ENCODE results near the gene ZBTB16. TPM values are rescaled to one million over a fixed set of nuclear protein-coding genes. Genes with fewer than 3 reads are reported as not detected.

Gene ZBTB16
- total and polyA plus RNA-seq, 2 donors (not counting 3 experiments of a cell fraction or from before 2014, with no cell fraction given), result 9.8 to 20.3 TPM

DNA sequence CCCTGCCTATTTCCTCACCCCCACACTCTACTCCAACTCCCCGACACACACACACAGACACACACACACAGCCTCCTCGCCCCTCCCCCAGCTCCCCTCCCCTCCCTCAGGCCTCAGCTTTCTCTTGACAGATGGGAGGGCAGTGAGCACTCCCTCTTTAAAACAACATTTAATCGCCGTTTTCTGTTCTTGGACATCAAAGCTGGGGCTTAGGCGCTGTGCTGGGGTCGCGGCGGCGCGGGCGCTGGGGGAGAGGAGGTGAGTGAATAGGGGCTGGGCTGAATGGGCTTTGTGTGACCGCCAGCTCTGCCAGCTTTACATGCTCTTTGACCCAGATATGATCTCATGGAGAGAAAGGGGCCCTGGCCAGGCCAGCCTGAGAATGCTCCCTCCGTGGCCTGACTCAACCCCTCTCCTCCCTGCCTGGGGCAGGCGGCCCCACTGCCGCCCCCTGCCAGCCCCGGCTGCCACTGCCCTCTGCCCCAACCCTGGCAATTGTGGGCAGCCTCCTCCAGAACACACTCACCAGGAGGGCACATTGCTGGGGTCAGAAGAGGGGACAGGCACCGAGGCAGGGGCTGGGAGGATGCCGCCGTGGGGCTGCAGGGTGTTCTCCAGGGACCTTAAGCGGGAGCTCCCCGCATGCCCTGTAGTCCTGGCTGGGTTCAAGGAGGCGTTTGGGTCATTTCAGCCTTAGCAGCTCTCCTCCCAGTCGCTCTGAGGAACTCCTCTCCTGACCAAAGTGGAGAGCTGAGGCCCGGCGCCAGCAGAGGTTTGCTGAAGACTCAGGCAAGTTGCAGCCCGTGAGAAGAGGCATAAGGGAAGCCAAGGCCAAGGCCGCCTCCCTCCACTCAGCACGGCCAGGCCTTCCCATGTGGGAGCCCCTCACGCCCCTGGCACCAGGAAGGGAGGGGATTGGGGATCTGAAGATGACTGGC, 198.4 kb downstream of the ZBTB16 start:
- no peak for TF ChIP-seq GATA2 (IDR thresholded peaks at IDR 0.05; ENCODE audit: insufficient read depth, insufficient read length, low read depth, low read length)
- TF ChIP-seq, protein P1, sequence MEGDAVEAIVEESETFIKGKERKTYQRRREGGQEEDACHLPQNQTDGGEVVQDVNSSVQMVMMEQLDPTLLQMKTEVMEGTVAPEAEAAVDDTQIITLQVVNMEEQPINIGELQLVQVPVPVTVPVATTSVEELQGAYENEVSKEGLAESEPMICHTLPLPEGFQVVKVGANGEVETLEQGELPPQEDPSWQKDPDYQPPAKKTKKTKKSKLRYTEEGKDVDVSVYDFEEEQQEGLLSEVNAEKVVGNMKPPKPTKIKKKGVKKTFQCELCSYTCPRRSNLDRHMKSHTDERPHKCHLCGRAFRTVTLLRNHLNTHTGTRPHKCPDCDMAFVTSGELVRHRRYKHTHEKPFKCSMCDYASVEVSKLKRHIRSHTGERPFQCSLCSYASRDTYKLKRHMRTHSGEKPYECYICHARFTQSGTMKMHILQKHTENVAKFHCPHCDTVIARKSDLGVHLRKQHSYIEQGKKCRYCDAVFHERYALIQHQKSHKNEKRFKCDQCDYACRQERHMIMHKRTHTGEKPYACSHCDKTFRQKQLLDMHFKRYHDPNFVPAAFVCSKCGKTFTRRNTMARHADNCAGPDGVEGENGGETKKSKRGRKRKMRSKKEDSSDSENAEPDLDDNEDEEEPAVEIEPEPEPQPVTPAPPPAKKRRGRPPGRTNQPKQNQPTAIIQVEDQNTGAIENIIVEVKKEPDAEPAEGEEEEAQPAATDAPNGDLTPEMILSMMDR (IDR thresholded peaks at IDR 0.05; ENCODE audit: extremely low read depth in 1 of 2, insufficient read depth in 1 of 2, low read depth in 1 of 2, low read length in 2 of 2), result peak; percentile 36 to 56
- Histone ChIP-seq H3K9me1 (replicated peaks; ENCODE audit: control insufficient read depth, extremely low read depth, insufficient read depth, low read length) (no peaks in the 10 kb centered on the region), H3K79me2 (ENCODE audit: control insufficient read depth, insufficient read depth, low read length) (no peaks in the 10 kb centered on the region), H2AFZ (ENCODE audit: low read depth, low read length) (no peak overlapping the region), H3K27me3 (ENCODE audit: control insufficient read depth in 2 of 2, insufficient read depth in 2 of 2, low read length in 2 of 2) (no peaks in the 10 kb centered on the region), H3K27ac (ENCODE audit: insufficient read depth, low read depth, low read length) (no peak overlapping the region), H3K9ac (replicated peaks; ENCODE audit: extremely low read depth, insufficient read depth, low read length) (no peak overlapping the region), H3K4me1 (ENCODE audit: control insufficient read depth, extremely low read depth, insufficient read depth, low read length) (no peaks in the 10 kb centered on the region), H3K9me3 (replicated peaks; ENCODE audit: control insufficient read depth, insufficient read depth, low read length) (no peaks in the 10 kb centered on the region), H4K20me1 (replicated peaks; ENCODE audit: control insufficient read depth, extremely low read depth, insufficient read depth, low read length) (no peaks in the 10 kb centered on the region), H3K4me2 (ENCODE audit: insufficient read depth, low read length) (no peak overlapping the region), H3K36me3 (ENCODE audit: control insufficient read depth in 2 of 2, extremely low read depth in 1 of 2, insufficient read depth in 2 of 2, low read length in 2 of 2) (no peaks in the 10 kb centered on the region), H3K4me3 (replicated peaks in 1 of 3; ENCODE audit: insufficient read depth in 1 of 3, low read depth in 1 of 3, low read length in 3 of 3) (no peak overlapping the region)
- POLR2A ChIA-PET, result no interaction called here
- DNase-seq (ENCODE audit: low read depth, low spot score) (peak; percentile 42), FAIRE-seq (no peak)
- dilution Hi-C loops (cut with MboI; ENCODE audit: extremely low pct_ligation_motif_present, low sequenced_read_pairs) (loop anchor here (25.0 kb wide), 1 partner anchor 221 kb away; no protein-coding TSS in a partner anchor), intact Hi-C loops (cut with micrococcal nuclease) (loop anchor here (1.0 kb wide), 2 partner anchors 78 to 98 kb away; no protein-coding TSS in a partner anchor)
- BruUV-seq (replicated peaks), result no TSS peak
- CTCF ChIA-PET, result interaction anchor here (0.8 to 11.9 kb wide), 11 partner anchors 9 to 362 kb away, joined by 3 to 539 read pairs (median 51); partner anchors contain the start of gene ZBTB16

DNA sequence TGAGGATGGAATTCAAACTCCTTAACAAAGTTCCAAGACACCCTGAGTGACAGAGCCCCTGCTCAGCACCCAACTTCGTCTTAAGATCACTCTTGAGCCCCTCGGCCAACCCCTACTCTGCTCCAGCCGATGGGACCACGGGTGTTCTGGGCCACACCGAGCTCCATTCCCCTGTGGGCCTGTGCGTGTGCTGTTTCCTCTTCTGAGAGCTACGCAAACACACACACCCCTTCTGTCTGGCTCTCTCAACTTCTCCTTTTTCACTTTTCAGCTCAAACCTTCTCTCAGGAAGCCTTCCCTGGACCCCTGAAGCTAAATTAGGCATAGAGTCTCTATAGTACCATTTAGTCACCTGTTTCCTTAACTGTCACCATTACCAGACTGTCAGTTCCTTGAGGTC, 199.2 kb downstream of the ZBTB16 start:
- dilution Hi-C loops (cut with MboI; ENCODE audit: extremely low pct_ligation_motif_present, low sequenced_read_pairs) (loop anchor here (25.0 kb wide), 1 partner anchor 221 kb away; no protein-coding TSS in a partner anchor), intact Hi-C loops (cut with micrococcal nuclease) (loop anchor here (1.0 kb wide), 1 partner anchor 98 kb away; no protein-coding TSS in a partner anchor)
- Histone ChIP-seq H3K9me1 (replicated peaks; ENCODE audit: control insufficient read depth, extremely low read depth, insufficient read depth, low read length) (no peaks in the 10 kb centered on the region), H3K9ac (replicated peaks; ENCODE audit: extremely low read depth, insufficient read depth, low read length) (no peak overlapping the region), H3K27ac (ENCODE audit: insufficient read depth, low read depth, low read length) (no peak overlapping the region), H3K27me3 (ENCODE audit: control insufficient read depth in 2 of 2, insufficient read depth in 2 of 2, low read length in 2 of 2) (peaks cover under 1 to 4% of the 10 kb centered on the region in 2 experiments), H3K79me2 (ENCODE audit: control insufficient read depth, insufficient read depth, low read length) (no peaks in the 10 kb centered on the region), H3K4me1 (ENCODE audit: control insufficient read depth, extremely low read depth, insufficient read depth, low read length) (no peaks in the 10 kb centered on the region), H4K20me1 (replicated peaks; ENCODE audit: control insufficient read depth, extremely low read depth, insufficient read depth, low read length) (no peaks in the 10 kb centered on the region), H3K4me2 (ENCODE audit: insufficient read depth, low read length) (no peak overlapping the region), H3K36me3 (ENCODE audit: control insufficient read depth in 2 of 2, extremely low read depth in 1 of 2, insufficient read depth in 2 of 2, low read length in 2 of 2) (no peaks in the 10 kb centered on the region), H3K4me3 (replicated peaks in 1 of 3; ENCODE audit: insufficient read depth in 1 of 3, low read depth in 1 of 3, low read length in 3 of 3) (no peak overlapping the region), H3K9me3 (replicated peaks; ENCODE audit: control insufficient read depth, insufficient read depth, low read length) (no peaks in the 10 kb centered on the region), H2AFZ (ENCODE audit: low read depth, low read length) (no peak overlapping the region)
- DNase-seq (ENCODE audit: low read depth, low spot score) (no peak), FAIRE-seq (no peak)
- no TSS peak for BruUV-seq (replicated peaks)
- POLR2A ChIA-PET, result no interaction called here
- TF ChIP-seq, protein P1 (IDR thresholded peaks at IDR 0.05; ENCODE audit: extremely low read depth in 1 of 2, insufficient read depth in 1 of 2, low read depth in 1 of 2, low read length in 2 of 2), result no peak
- no peak for TF ChIP-seq MYC (IDR thresholded peaks at IDR 0.05; ENCODE audit: low read depth, low read length)
- TF ChIP-seq POLR2AphosphoS5 (IDR thresholded peaks at IDR 0.05; ENCODE audit: insufficient read depth, low read depth, low read length), result no peak
- no peak for TF ChIP-seq FOS (IDR thresholded peaks at IDR 0.05; ENCODE audit: borderline replicate concordance, insufficient read depth, low read length)
- no peak for TF ChIP-seq JUN (IDR thresholded peaks at IDR 0.05; ENCODE audit: borderline replicate concordance, insufficient read depth, insufficient read length, low read depth)
- TF ChIP-seq, protein P2, sequence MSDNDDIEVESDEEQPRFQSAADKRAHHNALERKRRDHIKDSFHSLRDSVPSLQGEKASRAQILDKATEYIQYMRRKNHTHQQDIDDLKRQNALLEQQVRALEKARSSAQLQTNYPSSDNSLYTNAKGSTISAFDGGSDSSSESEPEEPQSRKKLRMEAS (IDR thresholded peaks at IDR 0.05; ENCODE audit: insufficient read depth, insufficient read length), result no peak
- no peak for TF ChIP-seq EZH2 (IDR thresholded peaks at IDR 0.05; ENCODE audit: borderline replicate concordance, low read depth, low read length, severe bottlenecking)
- TF ChIP-seq POLR2A (IDR thresholded peaks at IDR 0.05; ENCODE audit: low read depth, low read length), result no peak
- TF ChIP-seq GATA2 (IDR thresholded peaks at IDR 0.05; ENCODE audit: insufficient read depth, insufficient read length, low read depth, low read length), result no peak
- CTCF ChIA-PET, result interaction anchor here (1.1 to 11.9 kb wide), 13 partner anchors 10 to 452 kb away, joined by 3 to 539 read pairs (median 51); partner anchors contain the start of gene ZBTB16

Data from endothelial cell of umbilical vein (primary cell).